ENCODE data around the gene NCAPG2.

NCAPG2 gene

DNA sequence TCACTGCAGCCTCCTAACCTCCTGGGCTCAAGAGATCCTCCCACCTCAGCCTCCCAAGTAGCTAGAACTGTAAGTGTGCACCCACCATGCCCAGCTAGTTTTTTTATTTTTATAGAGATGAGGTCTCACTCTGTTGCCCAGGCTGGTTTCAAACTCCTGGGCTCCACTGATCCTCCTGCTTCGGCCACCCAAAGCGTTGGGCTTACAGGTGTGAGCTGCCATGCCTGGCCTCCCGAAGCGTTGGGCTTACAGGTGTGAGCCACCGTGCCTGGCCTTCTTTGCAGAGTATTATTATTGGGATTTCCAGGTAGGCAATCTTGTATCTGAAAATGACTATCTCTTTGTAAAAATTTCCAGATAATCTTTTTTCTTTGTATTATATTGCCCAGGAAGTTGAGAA is 23.1 kb upstream of the NCAPG2 start:
- no peak for DNase-seq (ENCODE audit: extremely low spot score)
- ChIA-PET POLR2A (no interaction called here), CTCF (no interaction called here)
- TF ChIP-seq SUZ12 (IDR thresholded peaks at IDR 0.05) = no peak
- no peak for TF ChIP-seq FOXM1 (IDR thresholded peaks at IDR 0.05; ENCODE audit: borderline replicate concordance)
- TF ChIP-seq LEF1 (IDR thresholded peaks at IDR 0.05; ENCODE audit: borderline replicate concordance) = no peak
- TF ChIP-seq ARNT (IDR thresholded peaks at IDR 0.05) = no peak
- no peak for TF ChIP-seq TARDBP (IDR thresholded peaks at IDR 0.05)
- TF ChIP-seq FOXK2 (IDR thresholded peaks at IDR 0.05) = no peak
- TF ChIP-seq L3MBTL2 (conservative IDR thresholded peaks at IDR 0.05) = no peak
- no peak for TF ChIP-seq FOXA1 (IDR thresholded peaks at IDR 0.05)
- no peak for TF ChIP-seq ZNF384 (IDR thresholded peaks at IDR 0.05)
- TF ChIP-seq, protein P1, sequence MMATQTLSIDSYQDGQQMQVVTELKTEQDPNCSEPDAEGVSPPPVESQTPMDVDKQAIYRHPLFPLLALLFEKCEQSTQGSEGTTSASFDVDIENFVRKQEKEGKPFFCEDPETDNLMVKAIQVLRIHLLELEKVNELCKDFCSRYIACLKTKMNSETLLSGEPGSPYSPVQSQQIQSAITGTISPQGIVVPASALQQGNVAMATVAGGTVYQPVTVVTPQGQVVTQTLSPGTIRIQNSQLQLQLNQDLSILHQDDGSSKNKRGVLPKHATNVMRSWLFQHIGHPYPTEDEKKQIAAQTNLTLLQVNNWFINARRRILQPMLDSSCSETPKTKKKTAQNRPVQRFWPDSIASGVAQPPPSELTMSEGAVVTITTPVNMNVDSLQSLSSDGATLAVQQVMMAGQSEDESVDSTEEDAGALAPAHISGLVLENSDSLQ (IDR thresholded peaks at IDR 0.05) = no peak
- no peak for TF ChIP-seq HDGF (IDR thresholded peaks at IDR 0.05; ENCODE audit: borderline replicate concordance)
- no peak for TF ChIP-seq NFRKB (IDR thresholded peaks at IDR 0.05)
- TF ChIP-seq ELF4 (IDR thresholded peaks at IDR 0.05) = no peak
- TF ChIP-seq BHLHE40 (IDR thresholded peaks at IDR 0.05; ENCODE audit: borderline replicate concordance) = no peak
- no peak for TF ChIP-seq CTBP1 (IDR thresholded peaks at IDR 0.05; ENCODE audit: borderline replicate concordance)

- ChIA-PET CTCF (no interaction called here), POLR2A (interaction anchor here (1.0 kb wide), 1 partner anchor 22 kb away, joined by 4 read pairs; the partner anchor contains the start of gene NCAPG2)
- TF ChIP-seq TARDBP (IDR thresholded peaks at IDR 0.05) (no peak), SUZ12 (IDR thresholded peaks at IDR 0.05) (no peak), ELF4 (IDR thresholded peaks at IDR 0.05) (no peak), CTBP1 (IDR thresholded peaks at IDR 0.05; ENCODE audit: borderline replicate concordance) (no peak), ZNF384 (IDR thresholded peaks at IDR 0.05) (no peak), HDGF (IDR thresholded peaks at IDR 0.05; ENCODE audit: borderline replicate concordance) (no peak), L3MBTL2 (conservative IDR thresholded peaks at IDR 0.05) (no peak), ARNT (IDR thresholded peaks at IDR 0.05) (no peak), FOXA1 (IDR thresholded peaks at IDR 0.05) (no peak), FOXM1 (IDR thresholded peaks at IDR 0.05; ENCODE audit: borderline replicate concordance) (no peak), FOXK2 (IDR thresholded peaks at IDR 0.05) (no peak), SP1 (IDR thresholded peaks at IDR 0.05) (no peak), BHLHE40 (IDR thresholded peaks at IDR 0.05; ENCODE audit: borderline replicate concordance) (no peak), NFRKB (IDR thresholded peaks at IDR 0.05) (no peak), LEF1 (IDR thresholded peaks at IDR 0.05; ENCODE audit: borderline replicate concordance) (no peak)
- TF ChIP-seq, protein P1 (IDR thresholded peaks at IDR 0.05) = no peak
- no peak for DNase-seq (ENCODE audit: extremely low spot score)
Measured at GRCh38 chr7:158726277-158726807, 21.7 kb upstream of the NCAPG2 start.

GRCh38 chr7:158725506-158725800 is 20.8 kb upstream of the NCAPG2 start:
- TF ChIP-seq HDGF (IDR thresholded peaks at IDR 0.05; ENCODE audit: borderline replicate concordance) (no peak), SUZ12 (IDR thresholded peaks at IDR 0.05) (no peak), FOXK2 (IDR thresholded peaks at IDR 0.05) (no peak), NFRKB (IDR thresholded peaks at IDR 0.05) (no peak), LEF1 (IDR thresholded peaks at IDR 0.05; ENCODE audit: borderline replicate concordance) (no peak), BHLHE40 (IDR thresholded peaks at IDR 0.05; ENCODE audit: borderline replicate concordance) (no peak), FOXM1 (IDR thresholded peaks at IDR 0.05; ENCODE audit: borderline replicate concordance) (no peak), L3MBTL2 (conservative IDR thresholded peaks at IDR 0.05) (no peak), ARNT (IDR thresholded peaks at IDR 0.05) (no peak)
- TF ChIP-seq, protein P1 (IDR thresholded peaks at IDR 0.05) = no peak
- no peak for DNase-seq (ENCODE audit: extremely low spot score)
- ChIA-PET CTCF (no interaction called here), POLR2A (no interaction called here)

DNA sequence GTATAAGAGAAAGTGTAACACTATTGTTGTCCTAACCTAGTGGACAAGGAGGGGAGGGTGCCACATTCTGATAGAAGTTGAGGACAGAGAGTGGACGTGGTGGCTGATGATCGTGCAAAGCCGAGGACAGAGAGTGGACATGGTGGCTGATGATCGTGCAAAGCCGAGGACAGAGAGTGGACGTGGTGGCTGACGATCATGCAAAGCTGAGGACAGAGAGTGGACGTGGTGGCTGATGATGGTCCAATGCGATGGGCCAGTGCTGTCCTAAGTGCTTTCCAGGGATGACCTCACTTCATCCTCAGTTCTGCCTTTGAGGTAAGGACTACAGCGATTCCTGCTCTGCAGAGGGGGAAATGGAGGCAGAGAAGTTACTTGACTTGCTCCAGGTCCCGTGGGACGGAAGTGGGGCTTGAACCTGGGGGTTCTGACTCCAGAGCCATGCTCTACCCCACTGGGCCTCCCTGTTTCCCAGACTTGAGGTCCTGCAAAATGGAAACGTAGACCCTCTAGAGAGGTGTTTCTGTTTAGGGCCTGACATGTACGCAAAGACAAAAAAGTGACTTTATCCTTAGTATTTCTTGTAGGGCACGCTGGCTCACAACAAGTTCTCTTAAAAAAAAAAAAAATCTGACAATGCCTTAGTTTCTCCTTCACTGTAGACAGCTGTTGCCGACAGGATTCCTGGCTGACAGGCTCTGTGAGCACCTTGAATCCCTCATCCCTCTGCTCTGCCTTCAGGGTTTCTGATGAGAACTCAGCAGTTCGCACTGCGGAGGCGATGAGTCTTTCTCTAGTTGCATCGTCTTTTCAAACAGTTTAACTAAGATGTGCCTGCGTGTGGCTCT is 20.3 kb upstream of the NCAPG2 start:
- TF ChIP-seq ZNF384 (IDR thresholded peaks at IDR 0.05) = no peak
- TF ChIP-seq FOXK2 (IDR thresholded peaks at IDR 0.05) = no peak
- no peak for TF ChIP-seq ELF4 (IDR thresholded peaks at IDR 0.05)
- TF ChIP-seq, protein P1 (IDR thresholded peaks at IDR 0.05) = no peak
- no peak for TF ChIP-seq LEF1 (IDR thresholded peaks at IDR 0.05; ENCODE audit: borderline replicate concordance)
- TF ChIP-seq FOXA1 (IDR thresholded peaks at IDR 0.05) = no peak
- TF ChIP-seq SUZ12 (IDR thresholded peaks at IDR 0.05) = no peak
- TF ChIP-seq FOXM1 (IDR thresholded peaks at IDR 0.05; ENCODE audit: borderline replicate concordance) = no peak
- TF ChIP-seq L3MBTL2 (conservative IDR thresholded peaks at IDR 0.05) = no peak
- TF ChIP-seq SP1 (IDR thresholded peaks at IDR 0.05) = no peak
- no peak for TF ChIP-seq HDGF (IDR thresholded peaks at IDR 0.05; ENCODE audit: borderline replicate concordance)
- TF ChIP-seq CTBP1 (IDR thresholded peaks at IDR 0.05; ENCODE audit: borderline replicate concordance) = no peak
- no peak for TF ChIP-seq BHLHE40 (IDR thresholded peaks at IDR 0.05; ENCODE audit: borderline replicate concordance)
- no peak for TF ChIP-seq ARNT (IDR thresholded peaks at IDR 0.05)
- no peak for TF ChIP-seq TARDBP (IDR thresholded peaks at IDR 0.05)
- no peak for TF ChIP-seq NFRKB (IDR thresholded peaks at IDR 0.05)
- CTCF ChIA-PET = no interaction called here
- DNase-seq (ENCODE audit: extremely low spot score) = no peak
- POLR2A ChIA-PET = interaction anchor here (1.7 kb wide), 1 partner anchor 20 kb away, joined by 5 read pairs; the partner anchor contains the start of gene NCAPG2

Measured in HEK293T (cell line).